Activated CD4-positive, alpha-beta T cell treated with anti-CD3 and anti-CD28 coated beads, Interleukin-2, amount 10 ng/mL, durations not matched to agents 24 days and 14 days (primary cell): ENCODE measurements around the gene PPP2R2C. TPM values are rescaled to one million over a fixed set of nuclear protein-coding genes. Genes with fewer than 3 reads are reported as not detected.

Source experiments
- DNase-seq: peaks from one replicate; pipeline ENCODE4 v3.0.0; 2022
- H3K27ac Mint-ChIP-seq: one replicate; pipeline ENCODE4 v1.8.0; 2022; ENCODE audit warnings: mild to moderate bottlenecking, mixed read lengths
- H3K27me3 Mint-ChIP-seq: one replicate; pipeline ENCODE4 v1.8.0; 2022; ENCODE audit warnings: mixed read lengths
- H3K36me3 Mint-ChIP-seq: one replicate; pipeline ENCODE4 v1.8.0; 2022; ENCODE audit warnings: low read depth, mild to moderate bottlenecking, mixed read lengths
- H3K4me1 Mint-ChIP-seq: one replicate; pipeline ENCODE4 v1.8.0; 2021; ENCODE audit warnings: mixed read lengths
- H3K4me3 Mint-ChIP-seq: one replicate; pipeline ENCODE4 v1.8.0; 2022; ENCODE audit warnings: mild to moderate bottlenecking, moderate library complexity, mixed read lengths
- H3K9me3 Mint-ChIP-seq: one replicate; pipeline ENCODE4 v1.8.0; 2021; ENCODE audit warnings: mixed read lengths
- intact Hi-C: fragments of 100-400 bp; cut with micrococcal nuclease; formaldehyde crosslinking; loops from one replicate; pipeline ENCODE4 v1.15.1; 2023
- total RNA-seq: library from RNA; stranded (reverse); gene quantifications from 2 replicates; pipeline ENCODE4 v1.2.3, GENCODE V29; 2022

The PPP2R2C gene
- total RNA-seq, 1 donor from 2014 or later = not detected

DNA sequence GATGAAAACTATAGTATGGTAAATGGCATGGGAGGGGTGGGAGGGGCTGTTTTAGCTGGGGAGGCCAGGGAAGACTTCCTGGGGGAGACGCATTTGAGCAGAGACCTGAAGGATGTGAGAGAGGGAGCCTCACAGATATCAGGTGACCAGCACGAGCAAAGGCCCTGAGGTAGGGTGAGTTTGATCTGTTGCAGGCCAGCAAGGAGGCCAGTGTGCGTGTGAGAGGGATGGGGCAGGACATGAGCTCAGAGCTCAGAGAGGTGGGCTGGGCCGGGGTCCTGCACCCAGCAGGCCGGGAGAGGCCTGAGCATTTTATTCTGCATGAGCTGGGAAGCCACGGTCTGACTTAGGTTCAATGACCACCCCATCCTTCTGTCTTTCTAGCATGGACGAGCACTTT is 80.0 kb downstream of the PPP2R2C start:
- no peaks in the 10 kb centered on the region for H3K4me1 Mint-ChIP-seq
- intact Hi-C loops = no loop called here
- no peak overlapping the region for H3K4me3 Mint-ChIP-seq
- no peaks in the 10 kb centered on the region for H3K9me3 Mint-ChIP-seq
- no peak for DNase-seq
- H3K27ac Mint-ChIP-seq = no peak overlapping the region
- no peaks in the 10 kb centered on the region for H3K27me3 Mint-ChIP-seq
- no peaks in the 10 kb centered on the region for H3K36me3 Mint-ChIP-seq

DNA sequence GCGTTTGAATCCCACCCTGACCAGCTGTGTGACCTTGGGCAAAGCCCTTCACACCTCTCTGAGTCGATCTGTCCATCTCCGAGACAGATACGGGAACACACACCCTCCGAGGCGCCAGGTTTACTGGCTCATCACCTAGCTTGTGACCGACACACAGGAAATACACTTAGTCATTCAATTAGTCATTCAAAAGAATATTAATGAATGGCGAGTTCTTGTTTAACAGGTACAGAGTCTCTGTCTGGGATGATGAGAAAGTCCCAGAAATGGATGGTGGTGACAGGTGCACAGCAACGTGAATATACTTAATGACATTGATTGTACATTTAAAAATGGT is 80.6 kb downstream of the PPP2R2C start:
- Mint-ChIP-seq H3K4me3 (no peak overlapping the region), H3K36me3 (no peaks in the 10 kb centered on the region), H3K27ac (no peak overlapping the region), H3K9me3 (no peaks in the 10 kb centered on the region), H3K4me1 (no peaks in the 10 kb centered on the region), H3K27me3 (no peaks in the 10 kb centered on the region)
- no peak for DNase-seq
- intact Hi-C loops = no loop called here

GRCh38 chr4:6391186-6391851 is 81.1 kb downstream of the PPP2R2C start:
- Mint-ChIP-seq H3K4me3 (no peak overlapping the region), H3K9me3 (no peaks in the 10 kb centered on the region), H3K4me1 (no peaks in the 10 kb centered on the region), H3K27ac (no peak overlapping the region), H3K27me3 (no peaks in the 10 kb centered on the region), H3K36me3 (no peaks in the 10 kb centered on the region)
- intact Hi-C loops = no loop called here
- no peak for DNase-seq

DNA sequence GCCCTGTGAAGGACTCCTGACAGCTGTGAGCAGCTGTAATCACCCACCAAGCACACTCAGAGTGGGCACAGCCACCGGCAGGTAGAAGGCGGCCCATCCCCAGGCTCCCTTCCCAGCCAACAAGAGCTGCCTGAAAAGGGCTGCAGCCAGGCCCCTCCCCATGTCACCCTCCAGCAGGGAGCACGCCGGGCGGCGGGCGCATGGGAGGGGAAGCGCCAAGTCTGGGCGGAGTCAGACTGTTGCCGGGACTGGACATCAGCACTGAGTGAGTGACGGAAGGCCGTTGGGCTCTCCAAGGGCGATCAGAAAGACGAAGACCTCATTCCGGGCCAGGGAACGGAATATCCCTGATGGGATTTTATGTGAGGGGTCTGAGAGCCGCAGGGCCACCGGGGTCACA is 82.1 kb downstream of the PPP2R2C start:
- Mint-ChIP-seq H3K4me1 (no peaks in the 10 kb centered on the region), H3K9me3 (no peaks in the 10 kb centered on the region), H3K36me3 (no peaks in the 10 kb centered on the region), H3K27ac (no peak overlapping the region), H3K4me3 (no peak overlapping the region), H3K27me3 (no peaks in the 10 kb centered on the region)
- intact Hi-C loops = no loop called here
- DNase-seq = no peak

- DNase-seq = no peak
- intact Hi-C loops = no loop called here
- no peaks in the 10 kb centered on the region for H3K36me3 Mint-ChIP-seq
- H3K27me3 Mint-ChIP-seq = no peaks in the 10 kb centered on the region
- no peaks in the 10 kb centered on the region for H3K9me3 Mint-ChIP-seq
- no peak overlapping the region for H3K4me3 Mint-ChIP-seq
- no peak overlapping the region for H3K27ac Mint-ChIP-seq
- no peaks in the 10 kb centered on the region for H3K4me1 Mint-ChIP-seq
These were observed 83.1 kb downstream of the PPP2R2C start for GRCh38 chr4:6389142-6389825.

- no peaks in the 10 kb centered on the region for H3K27me3 Mint-ChIP-seq
- intact Hi-C loops = no loop called here
- no peaks in the 10 kb centered on the region for H3K9me3 Mint-ChIP-seq
- no peaks in the 10 kb centered on the region for H3K36me3 Mint-ChIP-seq
- H3K4me1 Mint-ChIP-seq = no peaks in the 10 kb centered on the region
- DNase-seq = no peak
- no peak overlapping the region for H3K27ac Mint-ChIP-seq
- H3K4me3 Mint-ChIP-seq = no peak overlapping the region
These were observed 83.7 kb downstream of the PPP2R2C start for GRCh38 chr4:6388713-6389112.

GRCh38 chr4:6387946-6388345 is 84.5 kb downstream of the PPP2R2C start:
- H3K27ac Mint-ChIP-seq = no peak overlapping the region
- intact Hi-C loops = no loop called here
- H3K4me1 Mint-ChIP-seq = no peaks in the 10 kb centered on the region
- DNase-seq = no peak
- no peaks in the 10 kb centered on the region for H3K27me3 Mint-ChIP-seq
- H3K4me3 Mint-ChIP-seq = no peak overlapping the region
- H3K36me3 Mint-ChIP-seq = no peaks in the 10 kb centered on the region
- H3K9me3 Mint-ChIP-seq = no peaks in the 10 kb centered on the region

- Mint-ChIP-seq H3K27ac (no peak overlapping the region), H3K27me3 (no peaks in the 10 kb centered on the region), H3K4me1 (no peaks in the 10 kb centered on the region), H3K4me3 (no peak overlapping the region), H3K9me3 (no peaks in the 10 kb centered on the region), H3K36me3 (no peaks in the 10 kb centered on the region)
- intact Hi-C loops = no loop called here
- DNase-seq = no peak
These were observed 86.3 kb downstream of the PPP2R2C start for GRCh38 chr4:6386091-6386490.

- H3K4me1 Mint-ChIP-seq = no peaks in the 10 kb centered on the region
- H3K27ac Mint-ChIP-seq = no peak overlapping the region
- no peaks in the 10 kb centered on the region for H3K36me3 Mint-ChIP-seq
- H3K9me3 Mint-ChIP-seq = no peaks in the 10 kb centered on the region
- DNase-seq = no peak
- H3K4me3 Mint-ChIP-seq = no peak overlapping the region
- no peaks in the 10 kb centered on the region for H3K27me3 Mint-ChIP-seq
- intact Hi-C loops = no loop called here
These were observed 87.1 kb downstream of the PPP2R2C start for GRCh38 chr4:6385288-6385687.

DNA sequence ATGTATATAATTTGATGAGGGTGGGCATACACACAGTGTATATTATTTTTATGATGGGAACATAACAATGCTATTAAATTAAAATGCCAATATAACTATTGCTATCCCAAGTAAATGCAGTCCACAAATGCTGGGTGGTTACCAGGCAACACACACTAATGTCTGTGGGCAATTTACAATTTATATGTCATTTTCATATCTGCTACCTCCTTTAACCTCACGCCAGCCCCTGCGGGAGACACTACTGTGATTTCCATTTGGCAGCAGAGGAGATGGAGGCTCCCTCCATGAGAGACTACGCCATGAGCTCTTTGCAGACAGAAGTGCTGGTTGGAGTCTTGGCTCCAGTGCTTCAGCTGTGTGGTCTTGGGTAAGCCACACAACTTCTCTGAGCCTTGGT is 87.9 kb downstream of the PPP2R2C start:
- intact Hi-C loops = no loop called here
- H3K4me3 Mint-ChIP-seq = no peak overlapping the region
- no peak overlapping the region for H3K27ac Mint-ChIP-seq
- no peak for DNase-seq
- no peaks in the 10 kb centered on the region for H3K36me3 Mint-ChIP-seq
- no peaks in the 10 kb centered on the region for H3K9me3 Mint-ChIP-seq
- H3K4me1 Mint-ChIP-seq = no peaks in the 10 kb centered on the region
- peaks cover 2% of the 10 kb centered on the region for H3K27me3 Mint-ChIP-seq

- H3K36me3 Mint-ChIP-seq = no peaks in the 10 kb centered on the region
These were observed 88.5 kb downstream of the PPP2R2C start for GRCh38 chr4:6383929-6384328.

DNA sequence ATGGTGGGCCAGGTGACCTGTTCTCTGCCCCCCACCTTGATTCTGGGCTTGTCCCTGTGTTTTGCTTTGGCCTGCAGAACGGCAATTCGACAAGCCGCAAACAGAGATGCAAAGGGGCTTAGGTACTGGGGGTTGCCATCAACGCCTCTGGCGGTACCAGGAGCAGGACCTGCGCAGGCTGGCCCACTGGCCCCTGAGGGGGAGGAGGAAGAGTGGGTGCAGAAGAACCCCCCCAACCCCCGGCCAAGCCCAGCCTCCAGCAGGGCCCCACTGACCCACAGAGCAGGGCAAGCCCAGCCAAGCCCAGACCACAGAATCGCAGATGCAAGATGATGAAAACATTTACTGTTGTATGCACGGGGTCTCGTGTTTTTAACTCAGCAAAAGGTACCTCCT is 89.4 kb downstream of the PPP2R2C start:
- no peak overlapping the region for H3K4me3 Mint-ChIP-seq
- no peaks in the 10 kb centered on the region for H3K4me1 Mint-ChIP-seq
- no peaks in the 10 kb centered on the region for H3K9me3 Mint-ChIP-seq
- no peak for DNase-seq
- intact Hi-C loops = no loop called here
- H3K27me3 Mint-ChIP-seq = peaks cover 3% of the 10 kb centered on the region
- H3K27ac Mint-ChIP-seq = no peak overlapping the region
- no peaks in the 10 kb centered on the region for H3K36me3 Mint-ChIP-seq

More at GRCh38 chr4:6383929-6384328, 88.5 kb downstream of the PPP2R2C start:
- intact Hi-C loops = no loop called here
- no peak for DNase-seq
- Mint-ChIP-seq H3K9me3 (no peaks in the 10 kb centered on the region), H3K4me1 (no peaks in the 10 kb centered on the region), H3K27ac (no peak overlapping the region), H3K27me3 (peaks cover 3% of the 10 kb centered on the region), H3K4me3 (no peak overlapping the region)

- Mint-ChIP-seq H3K4me1 (no peaks in the 10 kb centered on the region), H3K9me3 (no peaks in the 10 kb centered on the region), H3K36me3 (no peaks in the 10 kb centered on the region), H3K27ac (no peak overlapping the region), H3K27me3 (peaks cover 3% of the 10 kb centered on the region), H3K4me3 (no peak overlapping the region)
- no peak for DNase-seq
- intact Hi-C loops = no loop called here
These were observed 90.8 kb downstream of the PPP2R2C start for GRCh38 chr4:6381571-6382123.

DNA sequence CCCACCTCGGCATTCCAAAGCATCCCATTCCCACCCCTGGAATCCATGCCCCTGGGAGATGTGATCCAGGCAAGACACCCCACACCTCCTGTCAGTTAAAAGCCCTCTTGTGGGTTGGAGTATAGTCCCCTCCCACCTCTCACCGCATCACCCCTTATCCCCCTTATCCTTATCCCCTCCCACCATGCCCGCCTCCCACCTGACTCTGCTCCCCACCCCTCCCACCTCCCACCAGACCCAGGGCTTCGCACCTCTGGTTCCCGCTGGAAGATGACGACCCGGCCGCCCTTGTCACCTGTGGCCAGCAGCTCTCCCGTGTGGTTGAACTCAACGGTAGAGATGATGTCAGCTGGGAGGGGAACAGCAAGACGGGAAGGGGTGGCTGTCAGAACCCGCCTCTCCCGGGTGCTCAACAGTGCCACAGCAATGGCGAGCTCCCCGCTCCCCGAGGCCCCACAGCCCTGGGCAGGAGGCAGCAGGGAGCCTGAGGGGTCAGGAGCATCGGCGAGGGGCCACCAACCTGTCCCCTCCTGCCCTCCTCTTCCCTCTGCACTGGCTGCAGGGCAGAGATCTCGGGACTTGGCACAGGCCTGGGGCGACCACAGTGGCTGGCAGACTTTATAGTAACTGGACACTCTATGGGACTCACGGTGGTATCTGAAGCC is 91.5 kb downstream of the PPP2R2C start:
- H3K4me1 Mint-ChIP-seq = no peaks in the 10 kb centered on the region
- H3K36me3 Mint-ChIP-seq = no peaks in the 10 kb centered on the region
- H3K4me3 Mint-ChIP-seq = no peak overlapping the region
- no peak overlapping the region for H3K27ac Mint-ChIP-seq
- intact Hi-C loops = no loop called here
- DNase-seq = no peak
- H3K27me3 Mint-ChIP-seq = peaks cover 3% of the 10 kb centered on the region
- H3K9me3 Mint-ChIP-seq = no peaks in the 10 kb centered on the region
